Measurements from ENCODE around the gene REP15.

GRCh38 chr12:27672643-27673042 lies 23.6 kb upstream of the REP15 start:
- TF ChIP-seq CTCF (IDR thresholded peaks at IDR 0.05; ENCODE audit: low read length) (no peak), EZH2 (IDR thresholded peaks at IDR 0.05; ENCODE audit: borderline replicate concordance, low read length) (no peak)
